SJCRH30 (cell line): ENCODE data around the gene BNIP5. TPM values are rescaled to one million over a fixed set of nuclear protein-coding genes. Genes with fewer than 3 reads are reported as not detected.

Experiments used
- DNase-seq, 2 experiments: peaks; one replicate each; pipeline ENCODE4 v3.0.0-alpha.2; 2015 to 2020
- H3K27ac ChIP-seq: fragments of 250-450 bp; sonication (Bioruptor Pico); 2 replicates; pipeline ENCODE4 v1.5.1; 2020; ENCODE audit warnings: mild to moderate bottlenecking, moderate library complexity
- H3K27me3 ChIP-seq: fragments of 250-450 bp; sonication (Bioruptor Pico); 2 replicates; pipeline ENCODE4 v1.5.1; 2020; ENCODE audit warnings: mild to moderate bottlenecking, moderate library complexity
- H3K36me3 ChIP-seq: fragments of 250-450 bp; sonication (Bioruptor Pico); 2 replicates; pipeline ENCODE4 v1.5.1; 2020; ENCODE audit warnings: mild to moderate bottlenecking, moderate library complexity
- H3K4me1 ChIP-seq: fragments of 250-450 bp; sonication (Bioruptor Pico); 2 replicates; pipeline ENCODE4 v1.5.1; 2020; ENCODE audit warnings: mild to moderate bottlenecking, moderate library complexity
- H3K4me3 ChIP-seq: fragments of 250-450 bp; sonication (Bioruptor Pico); 2 replicates; pipeline ENCODE4 v1.5.1; 2020; ENCODE audit warnings: mild to moderate bottlenecking, moderate library complexity
- H3K9me3 ChIP-seq: fragments of 250-450 bp; sonication (Bioruptor Pico); replicated peaks from 2 replicates; pipeline ENCODE4 v1.5.1; 2020; ENCODE audit warnings: mild to moderate bottlenecking, moderate library complexity
- total RNA-seq: library from RNA; depleted of rRNA; stranded (reverse); fragments of >200 nt; shearing (Covaris generic); gene quantifications from 2 replicates; pipeline ENCODE4 v1.2.3, GENCODE V29; 2014; rRNA removed

BNIP5 gene
- total RNA-seq, 1 experiment from 2014 or later = 0.04 TPM

DNA sequence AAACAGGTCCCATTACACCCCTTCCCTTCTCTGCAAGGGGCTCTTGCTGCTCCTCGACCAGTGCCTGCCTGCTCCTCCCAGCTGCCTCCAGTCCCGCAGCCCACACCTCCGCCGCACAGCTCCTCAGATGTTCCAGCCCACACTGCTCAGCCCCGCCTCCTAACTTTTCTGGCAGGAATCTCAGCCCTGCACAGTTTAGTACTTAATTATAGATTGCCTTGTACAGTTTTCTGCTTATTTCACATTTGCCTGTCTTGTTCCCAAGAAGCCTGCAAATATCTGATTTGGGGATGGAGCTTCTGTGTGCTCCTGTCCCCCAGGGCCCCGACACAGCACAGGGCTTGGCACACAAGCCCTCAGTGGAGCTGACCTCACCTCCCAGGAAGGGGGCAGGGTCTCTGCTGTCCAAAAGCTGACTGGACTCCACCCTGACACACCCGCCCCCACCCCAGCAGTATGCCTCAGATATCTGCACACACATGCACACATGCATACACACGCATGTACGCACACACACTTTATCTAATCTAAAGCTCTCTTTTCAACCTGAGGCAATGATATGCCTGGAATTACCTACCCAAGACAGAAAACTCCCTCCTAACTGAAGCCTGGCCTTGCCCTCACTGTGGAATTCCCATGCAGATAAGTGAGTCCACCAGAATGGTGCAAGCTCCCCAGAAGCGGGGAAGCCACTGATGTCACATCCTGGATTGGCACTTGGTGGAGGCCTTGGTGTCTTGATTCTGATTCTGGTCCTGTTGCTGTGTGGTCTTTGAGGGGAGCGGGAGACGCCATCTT, 68.0 kb downstream of the BNIP5 start:
- Histone ChIP-seq H3K27me3 (peaks cover 11% of the 10 kb centered on the region; the same call in 1 of the 2 replicates), H3K4me3 (no peak overlapping the region), H3K4me1 (no peaks in the 10 kb centered on the region), H3K27ac (no peak overlapping the region), H3K9me3 (no peaks in the 10 kb centered on the region; the same call in 1 of the 2 replicates), H3K36me3 (no peaks in the 10 kb centered on the region)
- DNase-seq = no peak

DNA sequence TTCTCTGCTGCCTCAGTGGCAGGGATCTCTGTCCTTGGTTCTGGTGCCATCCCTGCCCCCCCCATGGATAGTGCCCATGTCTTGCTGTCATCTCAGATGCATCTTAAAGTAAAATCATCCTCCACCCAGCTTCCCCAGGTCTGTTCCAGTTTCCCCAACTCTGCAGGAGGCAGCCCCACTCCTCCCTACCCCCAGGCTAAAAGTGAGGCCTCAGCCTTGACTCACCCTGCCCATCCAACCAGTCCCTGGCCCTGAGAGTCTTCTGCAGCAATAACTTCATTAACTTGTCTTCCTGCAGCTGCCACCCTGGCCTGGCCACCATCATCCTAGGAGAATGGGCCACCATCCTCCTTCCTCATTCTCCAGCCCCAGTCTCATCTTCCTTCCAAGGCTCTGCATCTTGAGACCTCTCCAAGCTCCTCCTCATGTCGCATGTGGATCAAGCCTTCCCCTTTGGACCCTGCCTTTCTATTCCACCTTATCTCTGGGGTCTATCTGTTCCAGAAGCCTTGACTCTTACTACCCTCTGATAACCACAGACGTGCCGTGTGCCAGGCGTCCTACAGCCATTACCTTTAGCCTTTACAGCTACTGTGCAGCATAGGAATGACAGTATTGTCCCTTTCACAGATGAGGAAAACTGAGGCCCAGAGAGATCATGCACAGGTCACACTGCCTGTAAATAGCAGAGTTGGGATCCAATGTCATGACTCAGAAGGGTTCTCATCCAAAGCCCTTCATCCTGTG, 68.8 kb downstream of the BNIP5 start:
- no peaks in the 10 kb centered on the region; the same call in 1 of the 2 replicates for H3K9me3 ChIP-seq
- H3K27me3 ChIP-seq = peaks cover 11% of the 10 kb centered on the region; the same call in 1 of the 2 replicates
- no peaks in the 10 kb centered on the region for H3K4me1 ChIP-seq
- no peak overlapping the region for H3K27ac ChIP-seq
- no peaks in the 10 kb centered on the region for H3K36me3 ChIP-seq
- no peak for DNase-seq
- H3K4me3 ChIP-seq = no peak overlapping the region

DNA sequence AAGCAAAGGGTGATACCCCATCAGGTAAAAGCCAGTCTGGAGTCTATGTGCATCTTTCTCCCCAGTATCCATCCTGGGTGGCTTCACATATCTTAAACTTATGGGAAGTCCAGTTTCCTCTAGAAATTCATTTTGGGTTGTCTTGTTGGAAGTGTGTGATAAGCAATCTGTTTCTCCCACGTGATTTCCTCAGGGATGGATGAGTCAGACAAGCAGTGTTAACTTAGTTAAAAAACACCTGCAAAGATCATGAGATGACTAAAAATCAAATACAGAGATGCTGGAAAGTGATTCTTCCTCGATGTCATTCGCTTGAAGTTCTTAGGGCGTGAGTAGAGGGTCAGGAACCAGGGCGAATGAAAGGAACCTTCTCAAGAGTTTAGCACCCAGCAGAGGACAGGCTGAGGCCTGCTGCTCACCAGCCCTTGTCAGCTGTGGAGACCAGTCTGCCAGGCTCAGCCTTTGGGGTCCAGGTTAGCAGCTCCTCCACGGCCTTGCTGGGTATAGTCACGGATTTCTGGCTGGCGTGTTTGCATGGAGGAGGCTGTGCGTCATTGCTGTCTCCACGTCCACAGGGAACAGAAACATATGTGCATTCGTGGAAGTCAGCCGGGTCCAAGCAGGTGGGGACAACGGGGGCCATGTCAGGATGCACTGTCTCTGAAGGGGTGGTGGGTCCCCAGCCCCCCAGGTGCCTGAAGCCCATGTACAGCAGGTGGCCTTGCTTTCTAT, 69.6 kb downstream of the BNIP5 start:
- H3K27ac ChIP-seq = no peak overlapping the region
- no peak for DNase-seq
- H3K36me3 ChIP-seq = no peaks in the 10 kb centered on the region
- no peak overlapping the region for H3K4me3 ChIP-seq
- H3K4me1 ChIP-seq = no peaks in the 10 kb centered on the region
- H3K27me3 ChIP-seq = peaks cover 9% of the 10 kb centered on the region; the same call in 1 of the 2 replicates
- no peaks in the 10 kb centered on the region; the same call in 1 of the 2 replicates for H3K9me3 ChIP-seq

Other genes starting within 250 kb of the BNIP5 start
- gene MAPK13, start 206.4 kb downstream of the BNIP5 start, total RNA-seq = 0.08 and 0.23 TPM in 2 replicates
- 15.8 and 16.9 TPM in 2 replicates for gene BRPF3, start 140.1 kb downstream of the BNIP5 start, total RNA-seq
- gene PNPLA1, start 66.8 kb downstream of the BNIP5 start, total RNA-seq = not detected in 2 replicates
- gene ETV7, start 50.8 kb upstream of the BNIP5 start, total RNA-seq = not detected in 2 replicates
- gene PXT1, start 106.0 kb upstream of the BNIP5 start, total RNA-seq = 0.08 TPM in 1 of 2 replicates, not detected in the other
- 61.6 and 64.1 TPM in 2 replicates for gene KCTD20, start 106.1 kb upstream of the BNIP5 start, total RNA-seq
- 26.9 and 27.6 TPM in 2 replicates for gene STK38, start 210.6 kb upstream of the BNIP5 start, total RNA-seq